Measurements from ENCODE around the gene PCYT2.

GRCh38 chr17:81952792-81953228 lies 41.6 kb upstream of the PCYT2 start:
- TF ChIP-seq REST (IDR thresholded peaks at IDR 0.05; ENCODE audit: insufficient read depth in 1 of 2, low read depth in 2 of 2, low read length in 2 of 2) = no peak
- TF ChIP-seq TAF1 (IDR thresholded peaks at IDR 0.05; ENCODE audit: borderline replicate concordance, insufficient read depth, low read length) = no peak
- no peak for TF ChIP-seq POLR2AphosphoS5 (IDR thresholded peaks at IDR 0.05; ENCODE audit: low read depth, low read length)

Data from PFSK-1 (cell line).